ENCODE data around the gene PIGA.
A peak's percentile ranks its signal among the peaks of the same experiment; 100 is the strongest.

The PIGA gene

GRCh38 chrX:15271757-15272156 lies 63.6 kb downstream of the PIGA start:
- Histone ChIP-seq H3K4me2 (no peak overlapping the region), H3K27ac (no peak overlapping the region), H3K4me1 (ENCODE audit: low read depth, poor library complexity, severe bottlenecking) (peaks cover 19% of the 10 kb centered on the region), H3K36me3 (ENCODE audit: insufficient read depth) (no peaks in the 10 kb centered on the region), H3K79me2 (ENCODE audit: insufficient read depth, low read depth) (no peaks in the 10 kb centered on the region), H3K4me3 (IDR thresholded peaks at IDR 0.05; ENCODE audit: insufficient read depth, low read depth, low read length) (no peak overlapping the region), H3K9ac (no peak overlapping the region), H4K20me1 (ENCODE audit: insufficient read depth) (no peaks in the 10 kb centered on the region), H2AFZ (ENCODE audit: low read depth) (no peak overlapping the region), H3K27me3 (ENCODE audit: insufficient read depth, low read depth) (no peaks in the 10 kb centered on the region)
- TF ChIP-seq CTCF (conservative IDR thresholded peaks at IDR 0.05; ENCODE audit: low read depth, low read length) = no peak

GRCh38 chrX:15269618-15270521 lies 65.5 kb downstream of the PIGA start, which contains the start of gene ASB9:
Gene ASB9 (minus strand): TSS chrX:15270083. CDS start chrX:15269874, 209 bp downstream.
- Histone ChIP-seq H4K20me1 (ENCODE audit: insufficient read depth) (no peaks in the 10 kb centered on the region), H3K9ac (peak within 1 kb of the TSS; percentile 76), H3K79me2 (ENCODE audit: insufficient read depth, low read depth) (no peaks in the 10 kb centered on the region), H2AFZ (ENCODE audit: low read depth) (peak within 1 kb of the TSS; percentile 71), H3K4me3 (IDR thresholded peaks at IDR 0.05; ENCODE audit: insufficient read depth, low read depth, low read length) (no peak within 1 kb of the TSS), H3K27ac (peak within 1 kb of the TSS; percentile 95), H3K4me2 (peak within 1 kb of the TSS; percentile 89), H3K4me1 (ENCODE audit: low read depth, poor library complexity, severe bottlenecking) (peaks cover 19% of the 10 kb centered on the region), H3K27me3 (ENCODE audit: insufficient read depth, low read depth) (no peaks in the 10 kb centered on the region), H3K36me3 (ENCODE audit: insufficient read depth) (no peaks in the 10 kb centered on the region)
- no peak for TF ChIP-seq CTCF (conservative IDR thresholded peaks at IDR 0.05; ENCODE audit: low read depth, low read length)
